Measurements from ENCODE around the gene ASB4.

DNA sequence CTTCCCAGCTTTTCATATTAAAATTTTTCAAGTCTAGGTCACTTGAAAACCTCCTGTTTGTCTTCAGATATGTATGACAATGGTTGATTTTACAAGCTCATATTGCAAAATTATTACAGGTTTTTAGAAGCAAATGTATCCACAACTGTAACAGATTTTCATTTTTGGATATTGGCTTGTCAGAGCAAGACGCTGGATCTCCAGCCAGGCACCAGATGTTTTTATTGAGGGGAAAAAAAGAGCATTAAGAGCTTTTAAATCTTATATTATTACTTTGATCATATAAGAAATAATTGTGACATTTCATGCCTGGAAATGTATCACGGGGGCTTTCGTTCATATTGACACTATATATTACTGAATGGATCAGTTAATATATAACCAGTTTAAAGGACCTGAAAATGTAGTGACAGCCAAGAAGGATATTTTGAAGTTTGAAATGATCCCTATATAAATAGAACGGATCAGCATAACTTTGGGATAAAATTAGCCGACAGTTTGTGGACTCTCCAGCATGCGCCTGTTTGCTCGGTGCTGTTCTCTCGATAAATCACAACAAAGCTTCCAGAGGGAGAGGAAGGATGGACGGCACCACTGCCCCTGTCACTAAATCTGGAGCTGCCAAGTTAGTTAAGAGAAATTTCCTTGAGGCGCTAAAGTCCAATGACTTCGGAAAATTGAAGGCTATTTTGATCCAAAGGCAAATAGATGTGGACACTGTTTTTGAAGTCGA lies at the start of gene ASB4:
- TF ChIP-seq, protein P1, sequence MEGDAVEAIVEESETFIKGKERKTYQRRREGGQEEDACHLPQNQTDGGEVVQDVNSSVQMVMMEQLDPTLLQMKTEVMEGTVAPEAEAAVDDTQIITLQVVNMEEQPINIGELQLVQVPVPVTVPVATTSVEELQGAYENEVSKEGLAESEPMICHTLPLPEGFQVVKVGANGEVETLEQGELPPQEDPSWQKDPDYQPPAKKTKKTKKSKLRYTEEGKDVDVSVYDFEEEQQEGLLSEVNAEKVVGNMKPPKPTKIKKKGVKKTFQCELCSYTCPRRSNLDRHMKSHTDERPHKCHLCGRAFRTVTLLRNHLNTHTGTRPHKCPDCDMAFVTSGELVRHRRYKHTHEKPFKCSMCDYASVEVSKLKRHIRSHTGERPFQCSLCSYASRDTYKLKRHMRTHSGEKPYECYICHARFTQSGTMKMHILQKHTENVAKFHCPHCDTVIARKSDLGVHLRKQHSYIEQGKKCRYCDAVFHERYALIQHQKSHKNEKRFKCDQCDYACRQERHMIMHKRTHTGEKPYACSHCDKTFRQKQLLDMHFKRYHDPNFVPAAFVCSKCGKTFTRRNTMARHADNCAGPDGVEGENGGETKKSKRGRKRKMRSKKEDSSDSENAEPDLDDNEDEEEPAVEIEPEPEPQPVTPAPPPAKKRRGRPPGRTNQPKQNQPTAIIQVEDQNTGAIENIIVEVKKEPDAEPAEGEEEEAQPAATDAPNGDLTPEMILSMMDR (IDR thresholded peaks at IDR 0.05): no peak
- no peak for TF ChIP-seq EP300 (IDR thresholded peaks at IDR 0.05)
- TF ChIP-seq POLR2A (IDR thresholded peaks at IDR 0.05): no peak

Data from gastroesophageal sphincter (tissue), 3 donors.